A549 treated with DMSO at 1 μM for 4 hours (cell line): ENCODE data around the gene CDK7. TPM values are rescaled to one million over a fixed set of nuclear protein-coding genes. Genes with fewer than 3 reads are reported as not detected.

ENCODE experiments used
- total RNA-seq: library from RNA; stranded (reverse); fragments of 200-300 nt; extraction: Qiagen RNA extraction; gene quantifications from 5 replicates; pipeline ENCODE4 v1.2.3, GENCODE V29; 2022; ENCODE audit warnings: low read depth

Gene CDK7
- total RNA-seq, result 59.0 to 67.7 TPM (median 63.7 TPM) in 5 replicates

GRCh38 chr5:69234457-69235268 is at the start of gene CDK7:
Gene CDK7 (plus strand): TSS chr5:69234886. CDS start chr5:69234976, 90 bp downstream.

GRCh38 chr5:69189162-69190086 is 45.3 kb upstream of the CDK7 start, which contains the start of gene CENPH:
Gene CENPH (plus strand): TSS chr5:69189583. CDS start chr5:69189635, 52 bp downstream.

Other genes with a start within 250 kb of the CDK7 start
- gene SLC30A5, start 140.9 kb upstream of the CDK7 start, total RNA-seq, result 28.3 to 41.8 TPM (median 35.1 TPM) in 5 replicates
- gene CCNB1, start 67.7 kb upstream of the CDK7 start, total RNA-seq, result 272 to 291 TPM (median 279 TPM) in 5 replicates
- 23.1 to 31.0 TPM (median 29.2 TPM) in 5 replicates for gene CENPH, start 45.3 kb upstream of the CDK7 start, total RNA-seq
- gene CCDC125, start 97.9 kb downstream of the CDK7 start, total RNA-seq, result 2.3 to 4.2 TPM (median 4.1 TPM) in 5 replicates
- 33.7 to 60.6 TPM (median 53.2 TPM) in 5 replicates for gene AK6, start 134.6 kb downstream of the CDK7 start, total RNA-seq
- 123 to 139 TPM (median 134 TPM) in 5 replicates for gene TAF9, start 134.6 kb downstream of the CDK7 start, total RNA-seq
- 13.0 to 16.8 TPM (median 15.8 TPM) in 5 replicates for gene RAD17, start 134.9 kb downstream of the CDK7 start, total RNA-seq
- 2.6 to 3.5 TPM (median 2.8 TPM) in 5 replicates for gene MARVELD2, start 180.2 kb downstream of the CDK7 start, total RNA-seq